Smooth muscle cell (in vitro differentiated cells): ENCODE measurements around the gene RER1. TPM values are rescaled to one million over a fixed set of nuclear protein-coding genes. Genes with fewer than 3 reads are reported as not detected.

ENCODE experiments used
- DNase-seq: peaks from one replicate; lab custom pipeline; 2025; ENCODE audit not compliant: unreplicated experiment; lab: John Stamatoyannopoulos, UW
- H2AFZ ChIP-seq: fragments of 200-600 bp; sonication (generic); 2 replicates; pipeline ENCODE4 v1.6.0; 2016; ENCODE audit warnings: antibody characterized with exemption, low read depth, mild to moderate bottlenecking
- H3F3A ChIP-seq: fragments of 200-600 bp; sonication (generic); 2 replicates; pipeline ENCODE4 v1.6.0; 2017; ENCODE audit warnings: antibody characterized with exemption, low read depth
- H3K27ac ChIP-seq: fragments of 200-600 bp; sonication (generic); 2 replicates; pipeline ENCODE4 v1.5.1; 2016; ENCODE audit warnings: low read depth, mild to moderate bottlenecking
- H3K27me3 ChIP-seq: fragments of 200-600 bp; sonication (generic); 2 replicates; pipeline ENCODE4 v1.6.1; 2016; ENCODE audit warnings: low read depth, mild to moderate bottlenecking
- H3K36me3 ChIP-seq: fragments of 200-600 bp; sonication (generic); 2 replicates; pipeline ENCODE4 v1.5.1; 2016; ENCODE audit warnings: low read depth
- H3K4me1 ChIP-seq: fragments of 200-600 bp; sonication (generic); 2 replicates; pipeline ENCODE4 v1.5.1; 2016; ENCODE audit warnings: low read depth
- H3K4me2 ChIP-seq: fragments of 200-600 bp; sonication (generic); 2 replicates; pipeline ENCODE4 v1.6.0; 2016; ENCODE audit warnings: mild to moderate bottlenecking
- H3K4me3 ChIP-seq: fragments of 200-600 bp; sonication (generic); 2 replicates; pipeline ENCODE4 v1.5.1; 2016; ENCODE audit warnings: mild to moderate bottlenecking
- H3K79me2 ChIP-seq: fragments of 200-600 bp; sonication (generic); 2 replicates; pipeline ENCODE4 v1.6.0; 2016; ENCODE audit warnings: low read depth, mild to moderate bottlenecking
- H3K9ac ChIP-seq: fragments of 200-600 bp; sonication (generic); 2 replicates; pipeline ENCODE4 v1.6.0; 2016; ENCODE audit warnings: low read depth
- H3K9me3 ChIP-seq: fragments of 200-600 bp; sonication (generic); replicated peaks from 2 replicates; pipeline ENCODE4 v1.5.1; 2016; ENCODE audit warnings: low read depth
- H4K20me1 ChIP-seq: fragments of 200-600 bp; sonication (generic); 2 replicates; pipeline ENCODE4 v1.6.0; 2016; ENCODE audit warnings: low read depth
- WGBS: methylation state at CpG from one replicate; pipeline ENCODE4 v1.1.7; 2016; ENCODE audit warnings: low lambda C conversion rate; 5-methylcytosine and 5-hydroxymethylcytosine counted together
- polyA plus RNA-seq: library from polyadenylated mRNA; unstranded; fragments of >200 nt; fragmentation: Nextera tagmentation; extraction: Ambion mirVana; gene quantifications from 2 replicates; pipeline ENCODE4 v1.2.1, GENCODE V29; 2016
- total RNA-seq: library from RNA; depleted of rRNA; stranded (reverse); fragments of >200 nt; gene quantifications from 2 replicates; pipeline ENCODE4 v1.2.3, GENCODE V29; 2014
- TF ChIP-seq, protein P1 (sequence below): fragments of 200-600 bp; sonication (generic); IDR thresholded peaks from 2 replicates; pipeline ENCODE4 v1.5.1; 2017; ENCODE audit warnings: borderline replicate concordance, mild to moderate bottlenecking, antibody characterized with exemption; ENCODE audit not compliant: insufficient read depth, poor library complexity, severe bottlenecking

RER1 gene
- total and polyA plus RNA-seq, 2 experiments from 2014 or later, result 101 to 269 TPM

DNA sequence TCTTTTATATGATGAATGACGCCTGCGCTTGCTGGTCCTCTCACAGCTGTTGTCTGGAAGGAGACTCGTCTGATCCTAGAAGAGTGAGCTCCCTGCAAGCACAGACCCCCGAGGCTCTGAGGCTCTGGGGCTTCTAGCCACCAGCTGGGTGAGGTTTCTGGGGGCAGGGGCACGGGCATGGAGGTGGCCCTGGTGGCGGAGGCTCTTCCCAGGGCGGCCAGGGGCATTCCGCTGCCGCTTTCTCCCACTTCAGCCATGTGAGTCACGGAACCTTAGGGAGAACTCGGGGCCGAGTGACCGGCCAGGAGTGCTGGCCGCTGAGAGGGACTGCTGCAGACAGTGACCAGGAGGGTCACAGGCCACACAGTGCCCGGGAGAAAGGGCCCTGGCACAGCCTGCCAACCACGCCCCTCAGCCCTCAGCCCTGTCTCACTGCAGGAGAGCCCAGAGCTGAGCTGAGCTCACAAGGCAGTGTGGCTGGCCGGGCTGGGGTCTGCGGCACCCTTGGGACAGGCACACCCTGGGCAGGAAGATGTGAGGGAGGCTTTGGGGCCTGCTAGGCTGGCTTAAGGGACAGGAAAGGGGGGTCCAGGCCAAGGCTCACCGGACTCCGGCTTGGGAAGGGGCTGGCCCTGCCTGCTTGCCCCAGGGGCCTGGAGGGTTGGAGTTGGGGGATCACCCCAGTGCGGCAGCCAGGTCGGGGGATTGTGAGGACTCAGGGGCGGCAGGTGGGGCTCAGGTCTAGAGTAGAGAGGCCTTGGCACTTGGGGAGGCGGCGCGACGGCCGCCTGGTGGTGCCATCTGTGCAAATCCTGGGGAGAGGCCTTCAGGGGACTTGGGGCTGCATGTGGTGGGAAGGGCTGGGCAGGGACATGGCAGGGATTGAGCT is 36.0 kb upstream of the RER1 start:
- Histone ChIP-seq H3K4me2 (no peak overlapping the region), H3K9ac (no peak overlapping the region), H3K4me3 (no peak overlapping the region), H3K9me3 (no peaks in the 10 kb centered on the region), H3K36me3 (no peaks in the 10 kb centered on the region), H4K20me1 (no peaks in the 10 kb centered on the region), H3K27me3 (no peaks in the 10 kb centered on the region), H2AFZ (no peak overlapping the region), H3K4me1 (no peaks in the 10 kb centered on the region), H3K27ac (no peak overlapping the region), H3F3A (no peaks in the 10 kb centered on the region), H3K79me2 (no peaks in the 10 kb centered on the region)
- no peak for DNase-seq
- WGBS, result 90% methylated on average over 28 of the region's 28 CpGs
- TF ChIP-seq, protein P1, sequence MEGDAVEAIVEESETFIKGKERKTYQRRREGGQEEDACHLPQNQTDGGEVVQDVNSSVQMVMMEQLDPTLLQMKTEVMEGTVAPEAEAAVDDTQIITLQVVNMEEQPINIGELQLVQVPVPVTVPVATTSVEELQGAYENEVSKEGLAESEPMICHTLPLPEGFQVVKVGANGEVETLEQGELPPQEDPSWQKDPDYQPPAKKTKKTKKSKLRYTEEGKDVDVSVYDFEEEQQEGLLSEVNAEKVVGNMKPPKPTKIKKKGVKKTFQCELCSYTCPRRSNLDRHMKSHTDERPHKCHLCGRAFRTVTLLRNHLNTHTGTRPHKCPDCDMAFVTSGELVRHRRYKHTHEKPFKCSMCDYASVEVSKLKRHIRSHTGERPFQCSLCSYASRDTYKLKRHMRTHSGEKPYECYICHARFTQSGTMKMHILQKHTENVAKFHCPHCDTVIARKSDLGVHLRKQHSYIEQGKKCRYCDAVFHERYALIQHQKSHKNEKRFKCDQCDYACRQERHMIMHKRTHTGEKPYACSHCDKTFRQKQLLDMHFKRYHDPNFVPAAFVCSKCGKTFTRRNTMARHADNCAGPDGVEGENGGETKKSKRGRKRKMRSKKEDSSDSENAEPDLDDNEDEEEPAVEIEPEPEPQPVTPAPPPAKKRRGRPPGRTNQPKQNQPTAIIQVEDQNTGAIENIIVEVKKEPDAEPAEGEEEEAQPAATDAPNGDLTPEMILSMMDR, result no peak

- WGBS, result 93% methylated on average over 15 of the region's 15 CpGs
- TF ChIP-seq, protein P1, result no peak
Measured at GRCh38 chr1:2356401-2356800, 35.2 kb upstream of the RER1 start.

DNA sequence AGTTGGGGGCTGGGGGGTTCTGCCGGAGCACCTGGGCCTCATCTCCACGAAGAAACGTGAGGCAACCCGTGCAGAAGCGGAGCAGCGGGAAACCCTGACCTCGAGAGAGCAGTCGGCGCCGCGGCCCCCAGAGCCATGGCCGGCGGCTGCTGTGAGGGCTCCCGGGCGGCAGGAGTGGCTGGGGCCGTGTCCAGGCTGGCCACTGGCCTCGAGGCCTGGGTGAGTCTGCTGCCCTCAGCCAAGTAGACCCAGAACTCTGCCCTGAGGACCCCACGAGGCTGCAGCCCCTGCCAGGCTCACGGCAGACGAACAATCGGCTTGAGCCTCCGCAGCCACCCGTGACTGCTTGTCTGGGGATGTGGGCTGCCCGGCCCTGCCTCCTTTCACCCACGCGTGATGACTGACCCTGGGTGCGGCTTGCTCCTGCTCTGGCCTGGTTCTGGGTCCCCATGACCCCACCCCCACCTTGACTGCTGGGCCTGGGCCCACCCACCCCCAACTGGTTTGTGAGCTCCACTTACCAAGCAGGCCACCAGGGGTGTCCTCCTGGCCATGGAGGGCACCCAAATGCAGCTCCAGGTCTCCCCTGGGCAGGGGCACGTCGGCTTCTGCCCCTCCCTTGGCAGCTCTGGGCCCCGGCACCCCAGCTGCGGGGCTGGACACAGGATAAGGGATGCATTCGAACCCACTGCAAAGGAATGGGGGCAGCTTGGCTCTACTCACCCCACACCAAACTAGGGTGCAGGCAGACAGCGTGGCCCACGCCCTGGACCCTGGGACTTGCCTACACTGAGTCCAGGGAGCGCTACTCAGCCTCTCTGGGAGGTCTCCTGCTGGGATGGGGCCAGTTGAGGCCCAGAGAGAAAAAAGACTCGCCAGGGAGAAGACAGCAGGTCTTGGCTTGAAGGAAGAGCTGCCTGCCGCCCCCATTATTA is 34.5 kb upstream of the RER1 start:
- Histone ChIP-seq H3K9ac (no peak overlapping the region), H3K4me2 (no peak overlapping the region), H3K9me3 (no peaks in the 10 kb centered on the region), H3K27ac (no peak overlapping the region), H3K79me2 (no peaks in the 10 kb centered on the region), H2AFZ (no peak overlapping the region), H3K4me3 (no peak overlapping the region), H3K27me3 (no peaks in the 10 kb centered on the region), H3K36me3 (no peaks in the 10 kb centered on the region), H4K20me1 (no peaks in the 10 kb centered on the region), H3K4me1 (no peaks in the 10 kb centered on the region), H3F3A (no peaks in the 10 kb centered on the region)
- TF ChIP-seq, protein P1, result no peak
- 93% methylated on average over 35 of the region's 37 CpGs for WGBS
- no peak for DNase-seq

More at GRCh38 chr1:2356401-2356800, 35.2 kb upstream of the RER1 start:
- H3K9ac ChIP-seq, result no peak overlapping the region
- no peaks in the 10 kb centered on the region for H3K27me3 ChIP-seq
- H2AFZ ChIP-seq, result no peak overlapping the region
- H3K27ac ChIP-seq, result no peak overlapping the region
- no peak overlapping the region for H3K4me3 ChIP-seq
- H3K4me2 ChIP-seq, result no peak overlapping the region
- no peaks in the 10 kb centered on the region for H3K36me3 ChIP-seq
- no peaks in the 10 kb centered on the region for H3F3A ChIP-seq
- no peak for DNase-seq
- no peaks in the 10 kb centered on the region for H3K4me1 ChIP-seq
- H4K20me1 ChIP-seq, result no peaks in the 10 kb centered on the region
- no peaks in the 10 kb centered on the region for H3K9me3 ChIP-seq
- no peaks in the 10 kb centered on the region for H3K79me2 ChIP-seq
